Spleen (tissue), 11 donors: Measurements from ENCODE around the gene RPL18. TPM values are rescaled to one million over a fixed set of nuclear protein-coding genes. Genes with fewer than 3 reads are reported as not detected.

ENCODE experiments used
- DNase-seq: peaks from one replicate; pipeline ENCODE4 v3.0.0-alpha.2; 2020
- H3K27ac ChIP-seq, 8 donors: fragments of 200-600 bp; sonication (generic) in 7 of 8; 1 replicate in 4 of 8; 2 replicates in 4 of 8; pipeline versions ENCODE4 v1.5.0 to v1.8.0; 2016 to 2021; ENCODE audit warnings: inconsistent platforms in 4 of 8, mild to moderate bottlenecking in 4 of 8, moderate library complexity in 1 of 8
- H3K27me3 ChIP-seq, 7 donors: fragments of 200-600 bp; sonication (generic) in 6 of 7; replicated peaks in 1 of 7; 1 replicate in 4 of 7; 2 replicates in 3 of 7; pipeline versions ENCODE4 v1.5.0 to v1.8.0; 2016 to 2021; ENCODE audit warnings: inconsistent platforms in 3 of 7, mild to moderate bottlenecking in 1 of 7
- H3K36me3 ChIP-seq, 6 donors: fragments of 200-600 bp; sonication (generic) in 5 of 6; 1 replicate in 4 of 6; 2 replicates in 2 of 6; pipeline versions ENCODE4 v1.5.0 to v1.8.0; 2016 to 2021; ENCODE audit warnings: inconsistent platforms in 2 of 6
- H3K4me1 ChIP-seq, 6 donors: fragments of 200-600 bp; sonication (generic) in 5 of 6; 1 replicate in 3 of 6; 2 replicates in 3 of 6; pipeline versions ENCODE4 v1.5.0 to v1.8.0; 2016 to 2021; ENCODE audit warnings: inconsistent platforms in 3 of 6
- H3K4me3 ChIP-seq, 8 donors: fragments of 200-600 bp; sonication (generic) in 7 of 8; 1 replicate in 4 of 8; 2 replicates in 4 of 8; pipeline versions ENCODE4 v1.5.0 to v1.8.0; 2016 to 2021; ENCODE audit warnings: inconsistent platforms in 4 of 8, mild to moderate bottlenecking in 4 of 8, moderate library complexity in 2 of 8
- H3K9me3 ChIP-seq, 8 donors: fragments of 200-600 bp; sonication (generic) in 7 of 8; 1 replicate in 4 of 8; 2 replicates in 4 of 8; pipeline versions ENCODE4 v1.5.0 to v1.8.0; 2016 to 2021; ENCODE audit warnings: inconsistent platforms in 4 of 8
- POLR2A ChIP-seq, 3 donors: fragments of 450-650 bp; IDR thresholded peaks; one replicate each; pipeline ENCODE4 v1.5.1; 2017; ENCODE audit warnings: antibody characterized with exemption in 3 of 3, mild to moderate bottlenecking in 1 of 3
- POLR2AphosphoS5 ChIP-seq, 3 donors: sonication (generic); formaldehyde crosslinking; IDR thresholded peaks; one replicate each; pipeline ENCODE4 v1.5.1; 2017; ENCODE audit warnings: antibody characterized with exemption in 3 of 3
- WGBS, 5 donors: extraction: QIAGEN DNeasy Blood & Tissue Kit in 3 of 5; methylation state at CpG; one replicate each; pipeline versions ENCODE4 v1.1.5 to v1.1.7; 2013 to 2018; 5-methylcytosine and 5-hydroxymethylcytosine counted together
- intact Hi-C: fragments of 100-400 bp; cut with DNase I; formaldehyde crosslinking; loops from one replicate; pipeline ENCODE4 v1.15.0; 2023; ENCODE audit warnings: low total_unique reads
- polyA plus RNA-seq, 3 donors: library from polyadenylated mRNA; stranded (reverse); fragments of 200-250 nt; gene quantifications; one replicate each; pipeline ENCODE4 v1.2.1, GENCODE V29; 2013
- total RNA-seq, 7 donors: library from RNA; depleted of rRNA in 3 of 7; stranded (reverse); fragments of >200 nt in 3 of 7; fragmentation: NEBNext Ultra II Directional in 4 of 7; extraction: Animal tissue kit (Norgen Biotek cat#: 25700) in 4 of 7; gene quantifications; one replicate each; pipeline versions ENCODE4 v1.1.0 to v1.2.1, GENCODE V29; 2016 to 2021
- TF ChIP-seq, protein P1 (sequence below), 11 experiments: fragments of 200-600 bp in 7 of 11; fragments of 450-650 bp in 4 of 11; sonication (generic) in 4 of 11; IDR thresholded peaks in 8 of 11; conservative IDR thresholded peaks in 3 of 11; 1 replicate in 7 of 11; 2 replicates in 4 of 11; pipeline versions ENCODE4 v1.4.0 to v1.8.0; 2016 to 2021; ENCODE audit warnings: antibody characterized with exemption in 11 of 11, inconsistent platforms in 4 of 11, mild to moderate bottlenecking in 1 of 11
- donor health status: healthy with polysubstance abuse.
- donor health status: DM: no; HTN: no; CAD: no; lungs with moderate emphysema.
- donor health status: DM: no; HTN: no; CAD: no.
- donor health status: Bipolar disorder and iron deficiency.
- donor health status: healthy.
- donor health status: DM: no; HTN: no; CAD: no.
- donor health status: DM: yes; HTN: yes; CAD: no.

The RPL18 gene
- total and polyA plus RNA-seq, 10 donors, result 1,136 to 5,575 (median 2,485) TPM

DNA sequence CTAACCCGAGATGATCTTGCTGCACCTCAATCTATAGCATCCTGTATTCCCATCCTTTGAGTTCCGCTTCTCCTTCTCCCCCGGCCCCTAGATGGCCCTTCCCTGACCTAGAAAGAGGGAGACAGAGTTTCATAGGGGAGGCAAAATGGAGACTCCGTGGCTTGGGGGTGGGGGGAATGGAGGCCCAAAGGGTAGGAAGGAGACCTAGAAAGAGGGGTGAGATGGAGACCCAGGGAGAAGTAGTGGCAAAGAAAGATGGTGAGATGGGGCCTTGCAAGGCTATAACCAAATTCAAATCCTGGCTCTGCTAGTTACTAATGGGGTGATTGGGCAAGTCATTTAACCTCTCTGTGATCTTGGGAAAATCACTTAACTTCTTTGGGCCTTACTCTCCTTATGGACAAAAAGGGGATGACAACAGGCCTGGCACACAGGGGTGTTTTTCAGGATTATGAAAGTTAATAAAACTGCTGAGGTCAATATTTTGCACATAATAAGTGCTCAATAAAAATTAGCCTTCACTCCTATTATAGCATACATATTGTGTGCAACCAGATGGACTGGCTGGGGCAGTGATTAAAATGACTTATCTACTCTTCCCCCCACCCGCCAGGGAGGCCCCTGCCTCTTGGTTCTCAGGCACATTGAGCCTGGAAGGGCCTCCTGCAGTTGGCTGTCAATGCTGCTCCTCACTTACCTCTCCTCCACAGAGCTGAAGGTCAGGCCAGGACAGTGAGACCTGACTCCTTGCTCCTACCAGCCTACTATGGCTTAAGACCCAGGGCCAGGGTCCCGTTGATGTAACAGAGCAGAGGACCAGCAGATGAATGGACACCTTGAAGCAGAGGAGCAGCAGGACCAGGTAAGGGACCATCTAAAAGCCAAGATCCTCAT, 961 bp upstream of the RPL18 start:
- intact Hi-C loops, result no loop called here
- Histone ChIP-seq H3K27me3 (no peaks in the 10 kb centered on the region), H3K36me3 (peaks cover 8 to 57% (median 29%) of the 10 kb centered on the region in 6 donors), H3K4me1 (peaks cover 40 to 92% (median 77%) of the 10 kb centered on the region in 6 donors), H3K4me3 (peak overlapping the region; percentile 8 to 88 (median 71)), H3K9me3 (no peaks in the 10 kb centered on the region), H3K27ac (peak overlapping the region; percentile 59 to 96 (median 91))
- WGBS, 5 donors, result 28 to 33% (median 30%) methylated on average over 6 of the region's 6 CpGs
- peak; percentile 78 for DNase-seq
- TF ChIP-seq, protein P1, sequence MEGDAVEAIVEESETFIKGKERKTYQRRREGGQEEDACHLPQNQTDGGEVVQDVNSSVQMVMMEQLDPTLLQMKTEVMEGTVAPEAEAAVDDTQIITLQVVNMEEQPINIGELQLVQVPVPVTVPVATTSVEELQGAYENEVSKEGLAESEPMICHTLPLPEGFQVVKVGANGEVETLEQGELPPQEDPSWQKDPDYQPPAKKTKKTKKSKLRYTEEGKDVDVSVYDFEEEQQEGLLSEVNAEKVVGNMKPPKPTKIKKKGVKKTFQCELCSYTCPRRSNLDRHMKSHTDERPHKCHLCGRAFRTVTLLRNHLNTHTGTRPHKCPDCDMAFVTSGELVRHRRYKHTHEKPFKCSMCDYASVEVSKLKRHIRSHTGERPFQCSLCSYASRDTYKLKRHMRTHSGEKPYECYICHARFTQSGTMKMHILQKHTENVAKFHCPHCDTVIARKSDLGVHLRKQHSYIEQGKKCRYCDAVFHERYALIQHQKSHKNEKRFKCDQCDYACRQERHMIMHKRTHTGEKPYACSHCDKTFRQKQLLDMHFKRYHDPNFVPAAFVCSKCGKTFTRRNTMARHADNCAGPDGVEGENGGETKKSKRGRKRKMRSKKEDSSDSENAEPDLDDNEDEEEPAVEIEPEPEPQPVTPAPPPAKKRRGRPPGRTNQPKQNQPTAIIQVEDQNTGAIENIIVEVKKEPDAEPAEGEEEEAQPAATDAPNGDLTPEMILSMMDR (IDR thresholded peaks at IDR 0.05 in 8 of 11, conservative IDR thresholded peaks at IDR 0.05 in 3 of 11), result peak in 1 of 11 experiments; percentile 12
- TF ChIP-seq POLR2AphosphoS5 (IDR thresholded peaks at IDR 0.05), result no peak
- TF ChIP-seq POLR2A (IDR thresholded peaks at IDR 0.05), result no peak

DNA sequence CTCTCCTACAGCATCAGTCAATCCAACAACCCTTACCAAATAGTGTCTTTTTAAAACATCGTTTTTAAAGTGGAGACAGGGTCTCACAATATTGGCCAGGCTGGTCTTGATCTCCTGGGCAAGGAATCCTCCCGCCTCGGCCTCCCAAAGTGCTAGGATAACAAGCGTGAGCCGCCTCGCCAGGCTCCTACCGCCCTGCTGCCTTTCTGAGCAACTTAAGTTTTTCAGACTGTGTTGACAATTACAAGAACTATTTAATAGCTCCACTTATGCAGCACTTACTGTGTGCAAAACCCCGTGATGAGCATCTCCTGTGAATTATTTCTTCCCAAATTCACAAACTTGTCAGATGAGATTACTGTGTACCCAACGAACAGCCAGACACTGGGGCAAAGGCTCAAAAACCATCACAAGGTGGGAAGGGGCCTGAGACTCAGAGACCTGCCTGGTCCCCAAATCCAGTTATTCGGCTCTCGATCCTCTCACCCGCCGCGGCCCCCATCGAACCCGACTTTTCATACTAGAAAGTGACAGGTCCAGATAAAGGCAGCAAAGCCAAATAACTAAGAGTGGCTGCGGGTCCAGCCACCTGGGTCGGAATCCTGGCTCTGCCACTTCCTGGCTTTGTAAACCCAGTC, 581 bp downstream of the RPL18 start:
- H3K4me3 ChIP-seq, result peak overlapping the region; percentile 57 to 93 (median 78)
- no peaks in the 10 kb centered on the region for H3K9me3 ChIP-seq
- WGBS, 5 donors, result 0 to 2% (median 1%) methylated on average over 18 of the region's 18 CpGs
- H3K27me3 ChIP-seq, result no peaks in the 10 kb centered on the region
- peak; percentile 80 for DNase-seq
- H3K4me1 ChIP-seq, result peaks cover 34 to 82% (median 63%) of the 10 kb centered on the region in 6 donors
- H3K36me3 ChIP-seq, result peaks cover 8 to 68% (median 34%) of the 10 kb centered on the region in 6 donors
- TF ChIP-seq POLR2AphosphoS5 (IDR thresholded peaks at IDR 0.05), result no peak
- no peak for TF ChIP-seq POLR2A (IDR thresholded peaks at IDR 0.05)
- TF ChIP-seq, protein P1 (IDR thresholded peaks at IDR 0.05 in 8 of 11, conservative IDR thresholded peaks at IDR 0.05 in 3 of 11), result no peak
- intact Hi-C loops, result no loop called here
- H3K27ac ChIP-seq, result peak overlapping the region; percentile 59 to 96 (median 91)

DNA sequence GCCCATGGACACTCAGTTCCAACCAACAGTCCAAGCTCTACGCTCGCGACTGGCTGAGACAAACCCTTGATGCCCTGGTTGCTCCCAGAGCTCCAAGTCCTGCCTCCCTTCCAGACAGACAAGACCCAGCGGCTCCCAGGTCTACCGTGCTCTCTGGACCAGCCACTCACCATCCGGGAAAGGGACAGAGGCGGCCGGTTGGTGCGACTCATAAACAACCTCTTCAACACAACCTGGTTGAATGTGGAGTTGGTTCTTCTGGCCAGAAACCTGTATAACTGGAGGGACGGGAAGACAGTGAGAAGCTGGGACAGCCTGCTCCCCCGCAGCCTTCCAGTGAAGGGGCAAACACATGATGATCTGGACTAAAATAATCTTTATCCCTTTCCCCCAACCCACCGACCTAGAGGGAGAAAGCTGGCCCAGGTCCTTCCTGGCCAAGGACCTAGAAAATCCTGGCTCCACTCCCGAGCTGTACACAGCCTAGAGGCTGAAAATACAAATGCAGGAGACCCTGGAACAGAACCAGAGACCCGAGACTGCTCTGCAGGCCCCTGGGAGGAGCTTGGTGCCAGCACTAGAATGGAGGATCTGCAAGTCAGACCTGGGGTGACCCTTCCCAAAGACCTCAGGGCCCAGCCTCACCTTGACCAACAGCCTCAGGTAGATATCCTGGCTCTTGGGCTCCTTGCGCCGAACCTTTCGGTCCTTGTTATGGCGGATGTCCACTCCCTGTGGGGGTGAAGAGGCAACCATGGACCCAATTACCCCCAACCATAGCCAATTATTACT, 1.6 kb downstream of the RPL18 start:
- intact Hi-C loops, result no loop called here
- H3K4me1 ChIP-seq, result peaks cover 28 to 71% (median 53%) of the 10 kb centered on the region in 6 donors
- H3K36me3 ChIP-seq, result peaks cover 8 to 59% (median 34%) of the 10 kb centered on the region in 6 donors
- H3K27me3 ChIP-seq, result no peaks in the 10 kb centered on the region
- H3K4me3 ChIP-seq, result peak overlapping the region in 6 of 8 donors; percentile 60 to 88 (median 78)
- no peak for TF ChIP-seq POLR2A (IDR thresholded peaks at IDR 0.05)
- TF ChIP-seq, protein P1 (IDR thresholded peaks at IDR 0.05 in 8 of 11, conservative IDR thresholded peaks at IDR 0.05 in 3 of 11), result peak in 1 of 11 experiments; percentile 9
- WGBS, 5 donors, result 71 to 75% (median 73%) methylated on average over 16 to 18 of the region's 18 CpGs
- peak overlapping the region in 4 of 8 donors; percentile 92 to 96 (median 95) for H3K27ac ChIP-seq
- DNase-seq, result peak; percentile 76
- no peaks in the 10 kb centered on the region for H3K9me3 ChIP-seq
